Kidney tubule cell (primary cell): ENCODE results near the gene CPNE6.
"Not testable (repeated sequence)": the region's sequence is repeated elsewhere in the genome, so short reads cannot be mapped to it uniquely, and the experiment has no call there.

ENCODE experiments used
- DNase-seq: peaks from one replicate; pipeline ENCODE4 v3.0.0-alpha.2; 2018; ENCODE audit warnings: low spot score

Gene CPNE6

DNA sequence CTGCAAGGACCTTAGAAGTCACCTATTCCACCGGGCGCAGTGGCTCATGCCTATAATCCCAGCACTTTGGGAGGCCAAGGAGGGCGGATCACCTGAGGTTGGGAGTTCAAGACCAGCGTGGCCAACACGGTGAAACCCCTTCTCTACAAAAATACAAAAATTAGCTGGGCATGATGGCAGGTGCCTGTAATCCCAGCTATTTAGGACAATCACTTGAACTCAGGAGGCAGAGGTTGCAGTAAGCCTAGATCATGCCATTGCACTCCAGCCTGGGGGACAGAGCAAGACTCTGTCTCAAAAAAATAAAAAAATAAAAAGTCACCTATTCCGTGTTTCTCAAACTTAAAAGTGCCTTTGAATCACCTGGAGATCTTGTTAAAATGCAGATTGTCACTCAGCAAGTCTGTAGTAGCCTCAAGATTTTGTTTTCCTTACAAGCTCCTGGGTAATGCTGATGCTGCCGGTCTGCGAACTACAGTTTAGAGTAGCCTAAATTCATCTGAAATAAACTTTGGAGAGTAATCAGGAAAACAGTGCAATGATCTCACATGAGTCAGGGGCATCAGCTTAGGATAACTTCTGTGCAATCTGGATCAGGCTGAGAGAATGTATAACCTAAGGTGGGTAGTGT lies 34.4 kb downstream of the CPNE6 start:
- DNase-seq: not testable (repeated sequence)

GRCh38 chr14:24106672-24107271 lies 35.4 kb downstream of the CPNE6 start:
- DNase-seq: no peak

DNA sequence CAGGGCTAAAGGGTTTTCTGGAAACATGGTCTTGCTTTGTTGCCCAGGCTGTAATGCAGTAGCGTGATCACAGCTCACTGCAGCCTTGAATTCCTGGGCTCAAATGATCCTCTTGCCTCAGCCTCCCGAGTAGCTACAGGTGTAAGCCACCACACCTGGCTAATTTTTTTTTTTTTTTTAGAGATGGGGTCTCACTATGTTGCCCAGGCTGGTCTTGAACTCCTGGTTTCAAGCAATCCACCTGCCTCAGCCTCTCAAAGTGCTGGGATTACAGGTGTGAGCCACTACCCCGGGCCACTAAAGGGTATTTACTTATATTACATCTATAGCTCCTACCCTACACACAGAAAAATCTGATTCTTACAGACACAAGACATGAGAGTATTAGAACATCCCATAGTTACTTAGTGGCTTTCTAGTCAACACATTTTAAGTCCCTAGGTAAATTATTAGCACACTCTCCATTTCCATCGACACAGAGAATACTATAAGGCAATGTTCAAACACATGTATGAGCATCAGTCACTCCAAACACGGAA lies 37.0 kb downstream of the CPNE6 start:
- no peak for DNase-seq

- no peak for DNase-seq
Observed at GRCh38 chr14:24110060-24110459, 38.7 kb downstream of the CPNE6 start.

DNA sequence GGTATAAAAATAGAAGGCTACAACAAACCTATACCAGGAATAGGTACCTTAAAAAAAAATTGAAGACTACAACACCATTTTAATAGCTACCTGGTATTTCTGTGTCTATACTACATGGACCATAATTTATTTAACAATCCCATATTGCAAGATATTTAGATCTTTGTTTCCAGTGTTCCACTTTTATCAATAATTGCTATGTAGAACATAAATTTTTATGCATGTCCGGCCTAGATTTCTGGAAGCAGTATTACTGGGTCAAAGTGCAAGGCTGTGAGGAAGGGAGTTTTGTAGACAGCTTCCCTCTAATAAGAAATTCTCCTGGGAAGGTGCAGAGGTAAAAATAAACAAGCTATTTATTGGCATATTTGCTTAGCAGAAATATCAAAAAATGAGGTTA lies 39.2 kb downstream of the CPNE6 start:
- no peak for DNase-seq

GRCh38 chr14:24113379-24113800 lies 42.0 kb downstream of the CPNE6 start:
- DNase-seq: no peak

- DNase-seq: peak; percentile 94
Observed at GRCh38 chr14:24113801-24114531, 42.6 kb downstream of the CPNE6 start.

DNA sequence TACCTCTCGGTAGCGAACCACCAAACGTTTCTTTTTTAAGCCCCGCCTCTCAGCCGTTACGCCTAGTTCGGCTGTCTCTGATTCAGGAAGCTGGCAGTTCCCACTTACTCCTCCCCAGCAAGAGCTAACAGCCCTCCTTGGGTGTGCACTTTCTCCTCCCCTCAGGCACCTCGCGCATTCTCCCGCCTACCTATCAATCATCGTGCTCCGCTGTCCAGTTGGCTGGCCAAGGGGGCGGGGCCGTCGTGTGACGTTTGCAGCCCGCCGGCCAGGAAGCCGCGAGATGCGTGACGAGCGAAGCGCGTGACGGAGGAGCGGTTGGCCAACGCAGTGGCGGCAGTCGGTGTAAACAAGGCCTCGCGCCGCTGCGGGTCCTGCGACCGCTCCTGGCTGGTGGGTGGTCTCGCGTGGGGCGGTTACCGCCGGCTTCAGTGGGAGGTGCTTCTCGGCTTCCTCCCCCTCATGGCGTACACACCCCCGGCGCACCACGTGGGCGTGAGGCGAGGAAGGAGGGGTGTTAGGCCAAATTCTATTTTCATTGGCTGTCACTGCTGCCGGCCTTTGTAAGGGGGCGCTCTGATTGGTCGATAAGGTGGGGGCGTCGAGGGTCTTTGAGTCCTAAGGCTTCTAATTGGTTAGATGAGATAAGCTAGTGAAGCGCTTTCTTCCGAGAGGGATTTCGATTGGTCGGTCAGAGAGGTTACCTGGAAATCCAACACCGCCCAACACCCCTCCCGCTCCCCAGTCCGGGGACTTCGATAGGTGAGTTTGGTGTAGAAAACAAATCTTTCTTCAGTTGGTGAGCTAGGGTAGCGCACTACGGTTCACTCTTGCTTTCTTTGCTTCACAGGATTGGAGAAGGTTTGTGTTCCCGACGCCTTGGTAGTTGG lies 43.4 kb downstream of the CPNE6 start, which contains the start of the genes DCAF11 and NRL:
Gene DCAF11 (plus strand): TSS at position 246 of the 890 bp plus-strand sequence. CDS start 818 bp downstream, outside the sequence.
Gene NRL (minus strand): TSS at position 418 of the 890 bp plus-strand sequence. CDS start 32,101 bp downstream, outside the sequence.
- peak; percentile 100 for DNase-seq

DNA sequence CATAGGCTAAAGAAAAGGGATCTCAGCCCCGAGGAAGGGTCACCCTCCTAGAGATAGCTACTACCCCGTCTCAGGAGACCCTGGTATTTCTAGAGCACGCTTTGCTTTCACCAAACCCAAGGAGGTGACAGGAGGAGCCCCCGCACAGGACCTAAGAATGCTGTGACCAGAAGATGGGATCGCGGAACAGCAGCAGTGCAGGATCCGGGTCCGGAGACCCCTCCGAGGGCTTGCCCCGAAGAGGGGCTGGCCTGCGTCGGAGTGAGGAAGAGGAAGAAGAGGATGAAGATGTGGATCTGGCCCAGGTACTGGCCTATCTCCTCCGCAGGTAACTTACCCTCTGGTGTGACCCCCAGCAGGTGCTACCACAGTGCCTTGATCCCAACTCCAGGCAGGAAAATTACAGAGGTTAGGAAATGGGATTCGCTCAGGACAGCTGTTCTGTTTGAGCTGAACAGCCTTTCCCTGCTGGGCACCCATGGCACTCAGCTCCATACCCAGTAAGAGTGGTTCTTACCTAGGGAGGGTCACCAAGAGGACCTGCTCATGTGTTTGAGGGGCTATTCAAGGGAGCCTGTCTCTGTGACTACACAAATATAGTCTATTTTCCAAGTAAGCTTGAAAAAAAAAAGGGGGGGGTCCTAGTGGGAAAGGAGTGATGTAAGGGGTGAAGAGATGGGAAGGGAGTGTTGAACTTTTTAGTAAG lies 44.2 kb downstream of the CPNE6 start:
- DNase-seq: no peak

DNA sequence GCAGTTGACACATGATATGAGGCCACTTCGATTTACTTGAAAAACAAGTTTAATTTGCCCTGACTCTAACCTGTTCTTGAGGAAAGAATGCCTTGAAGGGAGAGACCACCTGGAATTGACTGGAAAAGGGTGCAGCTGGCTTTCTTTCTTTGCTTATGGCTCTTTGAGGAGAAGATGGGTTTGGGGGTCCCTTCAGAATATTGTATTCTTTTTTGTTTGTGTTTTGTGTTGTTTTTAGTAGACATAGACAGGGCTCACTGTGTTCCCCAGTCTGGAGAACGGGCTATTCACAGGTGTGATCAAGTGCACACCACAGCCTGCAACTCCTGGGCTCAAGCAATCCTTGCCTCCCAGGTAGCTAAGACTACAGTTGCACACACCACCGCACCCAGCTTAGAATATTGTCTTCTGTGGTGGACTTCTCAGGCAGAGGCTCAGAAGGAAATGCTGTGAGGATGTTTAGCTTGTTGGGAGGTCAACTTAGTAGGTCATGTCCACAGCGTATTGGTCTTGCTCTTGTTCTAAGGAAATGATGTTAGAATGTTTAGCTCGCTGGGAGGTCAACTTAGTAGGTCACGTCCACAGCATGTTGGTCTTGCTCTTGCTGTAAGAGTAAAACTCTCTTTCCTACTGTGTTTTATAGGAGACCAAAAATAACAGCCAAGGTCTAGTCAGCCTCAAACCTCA lies 44.9 kb downstream of the CPNE6 start:
- no peak for DNase-seq

GRCh38 chr14:24117179-24117578 lies 45.8 kb downstream of the CPNE6 start:
- DNase-seq: no peak

GRCh38 chr14:24119691-24120090 lies 48.3 kb downstream of the CPNE6 start:
- no peak for DNase-seq

- DNase-seq: no peak
Observed at GRCh38 chr14:24121210-24121609, 49.8 kb downstream of the CPNE6 start.

DNA sequence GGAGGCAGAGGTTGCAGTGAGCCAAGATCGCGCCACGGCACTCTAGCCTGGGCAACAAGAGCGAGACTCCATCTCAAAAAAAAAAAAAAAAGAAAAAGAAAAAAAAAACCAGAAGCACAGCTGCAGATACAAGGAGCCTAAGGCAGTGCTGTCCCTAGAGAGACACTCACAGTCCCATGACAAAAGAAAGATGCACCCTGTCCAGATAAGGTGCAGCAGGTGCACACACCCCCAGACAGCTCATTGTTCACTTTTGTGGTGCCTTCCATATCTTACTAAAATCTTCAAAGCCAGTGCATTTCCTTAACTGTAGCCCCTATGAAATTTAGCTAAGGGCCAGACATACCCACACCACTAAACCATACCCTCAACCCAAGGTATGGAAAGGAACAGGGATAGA lies 51.1 kb downstream of the CPNE6 start:
- no peak for DNase-seq

DNA sequence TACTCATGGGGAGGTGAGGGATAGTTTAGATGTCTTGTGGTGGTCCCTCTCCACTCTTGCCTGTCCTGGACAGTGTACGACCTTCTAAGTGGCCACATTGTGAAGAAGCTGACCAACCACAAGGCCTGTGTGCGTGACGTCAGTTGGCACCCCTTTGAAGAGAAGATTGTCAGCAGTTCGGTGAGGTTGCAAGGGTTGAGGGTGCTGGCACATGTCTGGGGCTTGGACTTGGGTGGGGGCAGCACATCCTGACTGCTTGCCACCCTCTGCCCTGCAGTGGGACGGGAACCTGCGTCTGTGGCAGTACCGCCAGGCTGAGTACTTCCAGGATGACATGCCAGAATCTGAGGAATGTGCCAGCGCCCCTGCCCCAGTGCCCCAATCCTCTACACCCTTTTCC lies 51.5 kb downstream of the CPNE6 start:
- DNase-seq: no peak

- no peak for DNase-seq
Observed at GRCh38 chr14:24123424-24124417, 52.4 kb downstream of the CPNE6 start.

DNA sequence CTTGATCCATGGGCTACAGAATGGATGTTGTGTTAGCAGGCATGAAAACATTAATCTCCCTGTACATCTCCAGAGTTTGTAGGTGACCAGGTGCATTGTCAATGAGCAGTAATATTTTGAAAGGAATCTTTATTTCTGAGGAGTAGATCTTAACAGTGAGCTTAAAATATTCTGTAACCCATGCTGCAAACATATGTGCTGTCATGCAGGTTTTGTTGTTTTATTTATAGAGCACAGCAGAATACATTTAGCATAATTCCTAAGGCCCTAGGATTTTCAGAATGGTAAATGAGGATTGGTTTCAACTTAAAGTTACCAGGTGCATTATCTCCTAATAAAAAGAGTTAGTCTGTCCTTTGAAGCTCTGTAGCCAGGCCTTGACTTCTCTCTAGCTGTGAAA lies 55.6 kb downstream of the CPNE6 start:
- DNase-seq: no peak

DNA sequence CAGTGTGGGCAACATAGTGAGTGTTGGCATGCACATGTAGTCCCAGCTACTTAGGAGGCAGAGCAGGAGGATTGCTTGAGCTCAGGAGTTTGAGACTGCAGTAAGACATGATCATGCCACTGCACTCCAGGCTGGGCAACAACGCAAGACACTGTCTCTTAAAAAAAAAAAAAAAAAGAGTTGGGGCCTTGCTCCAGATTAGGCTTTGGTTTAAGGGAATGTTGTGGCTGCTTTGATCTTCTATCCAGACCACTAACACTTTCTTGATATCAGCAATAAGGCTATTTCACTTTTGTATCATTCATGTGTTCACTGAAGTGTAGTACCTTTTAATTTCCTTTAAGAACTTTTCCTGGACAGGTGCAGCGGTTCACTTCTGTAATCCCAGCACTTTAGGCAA lies 56.3 kb downstream of the CPNE6 start:
- DNase-seq: no peak
